HG03159 (cell line): ENCODE measurements around the gene CNTD1.
"Not testable (repeated sequence)": the region's sequence is repeated elsewhere in the genome, so short reads cannot be mapped to it uniquely, and the experiment has no call there.

Experiments used
- ATAC-seq: cut with Tn5 transposase; IDR thresholded peaks from one replicate; pipeline ENCODE4 v1.9.1; 2021; ENCODE audit warnings: mild to moderate bottlenecking, moderate library complexity; ENCODE audit not compliant: unreplicated experiment

The CNTD1 gene

GRCh38 chr17:42844761-42845555, 46.3 kb downstream of the CNTD1 start:
- ATAC-seq: no peak

DNA sequence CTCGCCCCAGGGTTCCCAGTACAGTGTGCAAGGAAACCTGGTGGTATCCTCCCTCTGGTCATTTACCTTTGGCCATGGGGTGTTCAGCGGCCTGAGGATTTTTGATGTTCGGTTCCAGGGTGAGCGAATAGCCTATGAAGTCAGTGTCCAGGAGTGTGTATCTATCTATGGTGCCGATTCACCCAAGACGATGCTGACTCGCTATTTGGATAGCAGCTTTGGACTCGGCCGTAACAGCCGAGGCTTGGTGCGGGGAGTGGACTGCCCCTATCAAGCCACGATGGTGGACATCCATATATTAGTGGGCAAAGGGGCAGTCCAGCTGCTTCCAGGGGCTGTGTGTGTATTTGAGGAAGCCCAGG, 46.9 kb downstream of the CNTD1 start:
- ATAC-seq: no peak

- ATAC-seq: no peak
Measured at GRCh38 chr17:42845918-42846593, 47.4 kb downstream of the CNTD1 start.

DNA sequence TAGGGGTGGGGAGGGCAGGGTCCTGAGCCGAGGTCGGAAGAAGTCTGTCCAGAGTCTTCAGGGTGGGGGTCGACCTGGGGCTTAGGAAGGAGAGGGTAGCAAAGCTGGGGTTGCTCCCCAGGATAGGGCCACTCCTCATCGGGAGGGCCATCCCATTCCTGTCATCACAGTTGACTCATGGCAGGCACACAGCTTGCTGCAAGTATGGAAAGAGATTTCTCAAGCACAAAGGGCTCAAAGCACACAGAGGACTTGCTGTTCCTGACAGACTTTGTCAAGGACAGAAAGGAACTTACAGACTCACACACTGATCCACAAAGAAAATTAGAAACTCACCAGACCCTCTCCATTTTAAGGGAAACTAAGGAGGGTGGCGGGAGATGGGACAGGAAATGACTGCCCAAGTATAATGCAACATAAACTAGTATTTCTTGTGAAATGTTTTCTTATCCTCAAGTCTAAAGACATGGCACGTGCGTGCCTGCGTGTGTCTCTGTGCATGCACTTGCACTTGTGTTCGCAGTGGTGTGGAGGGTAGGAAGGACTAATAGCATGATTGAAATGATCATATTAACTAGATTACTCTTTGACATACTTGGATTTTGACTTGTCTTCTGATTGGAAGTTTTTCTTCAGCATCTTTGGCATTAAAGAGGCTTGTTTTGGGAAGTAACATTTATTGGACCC, 48.1 kb downstream of the CNTD1 start:
- ATAC-seq: no peak

GRCh38 chr17:42848093-42848492, 49.4 kb downstream of the CNTD1 start:
- ATAC-seq: no peak

DNA sequence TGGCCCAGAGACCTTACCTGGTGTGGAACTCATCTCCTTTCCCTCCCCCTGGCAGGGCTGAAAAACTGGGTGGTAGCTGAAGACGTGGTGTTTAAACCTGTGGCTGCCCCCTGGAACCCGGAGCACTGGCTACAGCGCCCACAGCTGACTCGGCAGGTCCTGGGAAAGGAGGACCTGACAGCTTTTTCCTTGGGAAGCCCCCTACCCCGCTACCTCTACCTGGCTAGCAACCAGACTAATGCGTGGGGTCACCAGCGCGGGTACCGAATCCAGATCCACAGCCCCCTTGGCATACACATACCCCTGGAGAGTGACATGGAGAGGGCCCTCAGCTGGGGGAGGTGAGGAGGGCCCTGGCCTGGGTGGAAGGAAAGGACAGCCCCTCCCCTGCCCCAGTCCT, 50.4 kb downstream of the CNTD1 start:
- ATAC-seq: no peak

- ATAC-seq: no peak
Measured at GRCh38 chr17:42849451-42850181, 51.0 kb downstream of the CNTD1 start.

GRCh38 chr17:42850954-42851353, 52.3 kb downstream of the CNTD1 start, which contains the start of gene AOC3:
AOC3 (plus strand) TSS chr17:42851199; CDS start chr17:42851344, 145 bp downstream.
- no peak for ATAC-seq

DNA sequence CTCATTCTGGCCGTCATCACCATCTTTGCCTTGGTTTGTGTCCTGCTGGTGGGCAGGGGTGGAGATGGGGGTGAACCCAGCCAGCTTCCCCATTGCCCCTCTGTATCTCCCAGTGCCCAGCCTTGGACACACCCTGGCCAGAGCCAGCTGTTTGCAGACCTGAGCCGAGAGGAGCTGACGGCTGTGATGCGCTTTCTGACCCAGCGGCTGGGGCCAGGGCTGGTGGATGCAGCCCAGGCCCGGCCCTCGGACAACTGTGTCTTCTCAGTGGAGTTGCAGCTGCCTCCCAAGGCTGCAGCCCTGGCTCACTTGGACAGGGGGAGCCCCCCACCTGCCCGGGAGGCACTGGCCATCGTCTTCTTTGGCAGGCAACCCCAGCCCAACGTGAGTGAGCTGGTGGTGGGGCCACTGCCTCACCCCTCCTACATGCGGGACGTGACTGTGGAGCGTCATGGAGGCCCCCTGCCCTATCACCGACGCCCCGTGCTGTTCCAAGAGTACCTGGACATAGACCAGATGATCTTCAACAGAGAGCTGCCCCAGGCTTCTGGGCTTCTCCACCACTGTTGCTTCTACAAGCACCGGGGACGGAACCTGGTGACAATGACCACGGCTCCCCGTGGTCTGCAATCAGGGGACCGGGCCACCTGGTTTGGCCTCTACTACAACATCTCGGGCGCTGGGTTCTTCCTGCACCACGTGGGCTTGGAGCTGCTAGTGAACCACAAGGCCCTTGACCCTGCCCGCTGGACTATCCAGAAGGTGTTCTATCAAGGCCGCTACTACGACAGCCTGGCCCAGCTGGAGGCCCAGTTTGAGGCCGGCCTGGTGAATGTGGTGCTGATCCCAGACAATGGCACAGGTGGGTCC, 52.9 kb downstream of the CNTD1 start:
- ATAC-seq: not testable (repeated sequence)

GRCh38 chr17:42852351-42852750, 53.7 kb downstream of the CNTD1 start:
- ATAC-seq: no peak

- no peak for ATAC-seq
Measured at GRCh38 chr17:42853004-42853403, 54.3 kb downstream of the CNTD1 start.

DNA sequence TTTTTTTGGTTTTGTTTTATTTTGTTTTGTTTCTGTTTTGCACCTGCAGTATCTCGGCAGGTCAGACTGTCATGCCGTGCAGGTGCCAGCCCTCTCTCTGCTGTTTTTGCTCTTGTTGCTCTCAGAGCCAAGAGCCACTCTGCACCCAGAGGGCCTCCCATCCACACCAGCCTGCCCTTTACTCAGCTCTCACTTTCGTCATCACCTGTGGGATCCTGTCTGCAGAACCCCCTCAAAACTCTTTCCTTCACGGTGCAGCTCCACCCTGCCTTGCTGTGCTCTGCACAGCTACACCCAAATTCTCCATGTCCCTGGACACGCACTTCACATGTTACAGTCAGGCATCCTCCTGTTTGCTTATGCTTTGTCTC, 54.9 kb downstream of the CNTD1 start:
- ATAC-seq: no peak

DNA sequence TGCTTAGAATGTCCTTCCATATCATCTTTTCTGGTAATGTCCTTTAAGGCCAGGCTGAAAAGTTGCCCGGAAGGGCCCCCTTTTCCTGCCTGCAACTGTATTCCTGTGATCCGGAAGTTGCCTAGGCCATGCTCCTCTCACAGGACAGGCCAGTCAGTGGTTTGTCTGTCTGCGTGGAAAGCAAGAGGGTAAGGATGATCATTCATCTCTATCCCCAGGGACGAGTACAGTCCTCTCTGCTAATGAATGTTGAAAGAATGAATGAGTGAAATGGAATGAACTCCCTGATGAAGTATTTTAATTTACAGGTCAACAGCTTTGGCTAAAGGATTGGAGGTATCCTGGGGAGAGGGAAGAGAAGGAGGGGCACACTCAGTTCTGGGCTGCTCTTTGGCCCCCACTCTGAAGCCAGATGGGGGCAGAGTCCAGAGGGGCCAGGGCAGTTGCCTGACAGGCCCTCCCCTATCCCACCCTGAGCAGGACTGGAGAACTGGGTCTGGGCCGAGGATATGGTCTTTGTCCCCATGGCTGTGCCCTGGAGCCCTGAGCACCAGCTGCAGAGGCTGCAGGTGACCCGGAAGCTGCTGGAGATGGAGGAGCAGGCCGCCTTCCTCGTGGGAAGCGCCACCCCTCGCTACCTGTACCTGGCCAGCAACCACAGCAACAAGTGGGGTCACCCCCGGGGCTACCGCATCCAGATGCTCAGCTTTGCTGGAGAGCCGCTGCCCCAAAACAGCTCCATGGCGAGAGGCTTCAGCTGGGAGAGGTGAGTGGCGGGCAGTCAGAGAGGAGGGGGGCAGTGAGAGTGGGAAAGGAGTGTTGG, 55.5 kb downstream of the CNTD1 start:
- ATAC-seq: no peak

DNA sequence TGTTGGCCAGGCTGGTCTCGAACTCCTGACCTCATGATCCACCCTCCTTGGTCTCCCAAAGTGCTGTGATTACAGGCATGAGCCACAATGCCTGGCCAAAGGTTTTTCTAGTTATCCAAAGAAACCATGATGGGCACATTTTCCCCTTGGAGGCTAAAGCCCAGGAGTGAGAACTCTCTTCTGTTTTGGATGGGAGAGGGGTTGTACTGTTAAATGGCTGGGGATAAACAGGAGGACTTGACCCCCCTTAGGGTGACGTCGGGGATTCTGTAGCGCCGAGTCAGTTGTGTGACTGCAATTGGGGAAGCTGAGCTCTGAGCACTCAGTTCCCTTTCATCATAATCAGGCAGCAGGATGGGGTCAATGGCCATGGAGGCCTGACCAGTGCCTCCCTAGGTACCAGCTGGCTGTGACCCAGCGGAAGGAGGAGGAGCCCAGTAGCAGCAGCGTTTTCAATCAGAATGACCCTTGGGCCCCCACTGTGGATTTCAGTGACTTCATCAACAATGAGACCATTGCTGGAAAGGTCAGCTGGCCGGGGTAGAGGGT, 56.5 kb downstream of the CNTD1 start:
- no peak for ATAC-seq

- ATAC-seq: not testable (repeated sequence)
Measured at GRCh38 chr17:42856093-42856492, 57.4 kb downstream of the CNTD1 start.

DNA sequence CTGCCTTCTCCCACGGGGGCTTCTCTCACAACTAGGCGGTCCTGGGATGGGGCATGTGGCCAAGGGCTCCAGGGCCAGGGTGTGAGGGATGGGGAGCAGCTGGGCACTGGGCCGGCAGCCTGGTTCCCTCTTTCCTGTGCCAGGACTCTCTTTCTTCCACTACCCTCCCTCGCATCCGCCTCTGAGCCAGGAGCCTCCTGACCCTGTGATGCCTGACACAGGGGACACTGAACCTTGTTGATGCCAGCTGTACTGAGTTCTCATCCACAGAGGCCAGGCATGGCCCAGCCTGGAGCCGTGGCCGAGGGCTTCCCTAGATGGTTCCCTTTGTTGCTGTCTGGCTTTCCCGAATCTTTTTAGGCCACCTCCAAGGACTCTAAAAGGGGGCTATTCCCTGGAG, 57.9 kb downstream of the CNTD1 start:
- not testable (repeated sequence) for ATAC-seq

- no peak for ATAC-seq
Measured at GRCh38 chr17:42857389-42857788, 58.7 kb downstream of the CNTD1 start.
